Stomach smooth muscle (tissue), 2 donors: ENCODE results near the gene CDCA4.
"Not testable (repeated sequence)": the region's sequence is repeated elsewhere in the genome, so short reads cannot be mapped to it uniquely, and the experiment has no call there.

ENCODE experiments used
- H3K27ac ChIP-seq: one replicate; pipeline ENCODE4 v1.7.0; 2013; ENCODE audit warnings: mild to moderate bottlenecking, low read length, inconsistent platforms
- H3K27me3 ChIP-seq, 2 donors: one replicate each; pipeline ENCODE4 v1.7.0; 2013; ENCODE audit warnings: low read length in 2 of 2; ENCODE audit not compliant: insufficient read depth in 2 of 2, control insufficient read depth in 1 of 2
- H3K36me3 ChIP-seq, 2 donors: one replicate each; pipeline ENCODE4 v1.7.0; 2013; ENCODE audit warnings: low read length in 2 of 2; ENCODE audit not compliant: control insufficient read depth in 2 of 2, insufficient read depth in 2 of 2
- H3K4me1 ChIP-seq: one replicate; pipeline ENCODE4 v1.7.0; 2013; ENCODE audit warnings: low read length; ENCODE audit not compliant: control insufficient read depth, insufficient read depth
- H3K4me3 ChIP-seq, 2 donors: one replicate each; pipeline ENCODE4 v1.7.0; 2013; ENCODE audit warnings: low read length in 2 of 2
- H3K9ac ChIP-seq, 2 donors: one replicate each; pipeline ENCODE4 v1.7.0; 2013; ENCODE audit warnings: low read length in 2 of 2, mild to moderate bottlenecking in 1 of 2
- H3K9me3 ChIP-seq, 2 donors: one replicate each; pipeline ENCODE4 v1.7.0; 2013; ENCODE audit warnings: low read length in 2 of 2; ENCODE audit not compliant: control insufficient read depth in 2 of 2
- donor health status: healthy.
- donor health status: Pancreatic carcinoma.

Gene CDCA4

DNA sequence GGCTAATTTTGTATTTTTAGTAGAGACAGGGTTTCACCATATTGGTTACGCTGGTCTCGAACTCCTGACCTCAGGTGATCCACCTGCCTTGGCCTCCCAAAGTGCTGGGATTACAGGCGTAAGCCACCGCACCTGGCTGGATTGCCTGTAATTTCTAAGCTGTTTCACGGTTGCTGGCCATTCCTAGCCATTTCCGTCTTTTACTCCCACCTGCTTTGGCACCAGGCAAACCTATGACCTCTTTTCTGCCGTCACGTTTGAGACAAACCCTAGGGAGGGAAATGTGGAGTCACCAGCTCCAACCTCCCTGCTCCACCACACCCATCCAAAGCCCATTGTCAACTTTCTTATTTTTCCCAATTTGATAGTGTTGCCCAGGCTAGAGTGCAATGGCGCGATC lies 43.1 kb upstream of the CDCA4 start:
- no peak overlapping the region for H3K27ac ChIP-seq
- no peak overlapping the region for H3K4me3 ChIP-seq
- H3K9ac ChIP-seq: no peak overlapping the region
- H3K4me1 ChIP-seq: peaks cover 12% of the 10 kb centered on the region
- no peaks in the 10 kb centered on the region for H3K27me3 ChIP-seq
- no peaks in the 10 kb centered on the region for H3K9me3 ChIP-seq
- no peaks in the 10 kb centered on the region for H3K36me3 ChIP-seq

DNA sequence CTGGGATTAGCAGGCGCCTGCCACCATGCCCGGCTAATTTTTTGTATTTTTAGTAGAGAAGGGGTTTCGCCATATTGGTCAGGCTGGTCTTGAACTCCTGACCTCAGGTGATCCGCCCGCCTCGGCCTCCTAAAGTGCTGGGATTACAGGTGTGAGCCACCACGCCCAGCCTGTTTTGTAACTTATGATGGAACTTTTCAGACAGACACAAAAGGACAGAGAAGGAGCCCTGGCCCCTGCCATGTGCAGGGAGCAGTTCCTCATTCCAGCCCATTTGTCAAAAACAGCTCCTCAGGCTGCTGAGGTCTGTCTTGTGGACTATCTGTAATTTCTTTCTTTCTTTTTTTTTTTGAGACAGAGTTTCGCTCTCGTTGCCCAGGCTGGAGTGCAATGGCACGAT lies 42.6 kb upstream of the CDCA4 start:
- not testable (repeated sequence) for H3K36me3 ChIP-seq, H3K27ac ChIP-seq, H3K9ac ChIP-seq, H3K4me3 ChIP-seq, H3K27me3 ChIP-seq, H3K9me3 ChIP-seq
- peaks cover 17% of the 10 kb centered on the region for H3K4me1 ChIP-seq

DNA sequence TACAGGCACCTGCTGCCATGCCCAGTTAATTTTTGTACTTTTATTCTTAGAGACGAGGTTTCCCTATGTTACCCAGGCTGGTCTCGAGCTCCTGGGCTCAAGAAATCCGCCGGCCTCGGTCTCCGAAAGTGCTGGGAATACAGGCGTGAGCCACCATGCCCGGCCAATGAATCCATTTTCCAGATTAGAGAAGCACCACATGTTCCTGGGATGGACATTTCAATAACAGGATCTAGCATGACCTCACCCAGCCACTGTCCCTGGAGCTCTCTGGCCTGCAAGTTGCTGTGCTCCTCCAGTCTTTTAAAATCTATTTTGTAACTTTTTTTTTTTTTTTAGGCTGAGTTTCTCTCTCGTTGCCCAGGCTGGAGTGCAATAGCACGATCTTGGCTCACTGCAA lies 42.2 kb upstream of the CDCA4 start:
- Histone ChIP-seq H3K9ac (no peak overlapping the region), H3K9me3 (no peaks in the 10 kb centered on the region), H3K27ac (no peak overlapping the region), H3K36me3 (no peaks in the 10 kb centered on the region), H3K27me3 (no peaks in the 10 kb centered on the region), H3K4me1 (peaks cover 18% of the 10 kb centered on the region), H3K4me3 (no peak overlapping the region)

DNA sequence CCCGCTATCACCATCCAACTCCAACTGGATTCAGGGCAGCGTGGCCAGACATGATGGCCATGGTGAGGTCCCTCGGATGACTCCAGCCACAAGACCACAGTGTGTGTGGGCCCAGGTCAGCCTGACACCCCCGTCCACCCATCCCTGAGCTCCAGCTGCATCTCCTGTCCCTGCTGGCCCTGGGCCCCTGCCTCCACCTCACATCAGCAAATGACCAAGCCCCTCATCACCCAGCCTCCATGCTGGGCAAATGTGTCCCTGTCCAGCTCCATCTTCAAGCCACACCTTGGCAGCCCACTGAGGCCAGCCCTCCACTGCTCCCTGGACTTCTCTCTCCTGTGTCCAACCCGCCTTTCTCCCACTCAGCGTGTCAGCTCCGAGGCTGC lies 41.2 kb upstream of the CDCA4 start:
- no peak overlapping the region for H3K27ac ChIP-seq
- no peak overlapping the region for H3K4me3 ChIP-seq
- H3K9me3 ChIP-seq: no peaks in the 10 kb centered on the region
- no peaks in the 10 kb centered on the region for H3K36me3 ChIP-seq
- H3K9ac ChIP-seq: no peak overlapping the region
- no peaks in the 10 kb centered on the region for H3K27me3 ChIP-seq
- H3K4me1 ChIP-seq: peaks cover 18% of the 10 kb centered on the region

DNA sequence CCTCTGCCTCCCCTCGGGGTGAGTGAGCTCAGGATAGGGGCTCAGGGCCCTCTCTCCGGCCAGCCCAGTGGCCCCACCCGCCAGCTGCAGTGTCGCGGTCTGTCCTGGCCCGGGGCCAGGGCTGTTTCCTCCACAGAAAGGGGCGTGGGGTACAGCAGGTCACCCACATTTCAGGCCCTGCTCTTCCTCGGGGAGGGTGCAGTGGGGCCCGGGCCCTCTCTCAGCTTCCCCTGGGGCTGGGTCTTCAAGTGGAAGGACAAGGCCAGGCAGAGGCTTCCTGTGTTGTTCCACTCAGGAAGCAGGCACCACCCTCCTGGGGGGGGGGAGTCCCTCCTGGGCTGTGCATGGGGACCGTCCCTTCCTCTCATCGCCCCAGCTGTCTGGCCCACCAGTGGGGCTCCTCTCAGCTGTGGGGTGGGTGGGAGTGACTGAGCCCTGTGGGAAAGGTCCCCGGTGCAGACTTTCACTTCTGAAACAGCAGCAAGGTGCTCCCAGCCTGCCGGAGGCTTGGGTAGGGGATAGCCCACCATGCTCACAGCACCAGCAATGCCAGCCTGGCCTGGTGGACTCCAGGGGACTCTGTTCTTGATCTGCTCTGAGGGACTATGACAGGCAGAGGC lies 40.7 kb upstream of the CDCA4 start:
- H3K4me3 ChIP-seq: no peak overlapping the region
- no peaks in the 10 kb centered on the region for H3K9me3 ChIP-seq
- no peak overlapping the region for H3K27ac ChIP-seq
- no peaks in the 10 kb centered on the region for H3K36me3 ChIP-seq
- H3K4me1 ChIP-seq: peaks cover 18% of the 10 kb centered on the region
- no peaks in the 10 kb centered on the region for H3K27me3 ChIP-seq
- H3K9ac ChIP-seq: no peak overlapping the region

DNA sequence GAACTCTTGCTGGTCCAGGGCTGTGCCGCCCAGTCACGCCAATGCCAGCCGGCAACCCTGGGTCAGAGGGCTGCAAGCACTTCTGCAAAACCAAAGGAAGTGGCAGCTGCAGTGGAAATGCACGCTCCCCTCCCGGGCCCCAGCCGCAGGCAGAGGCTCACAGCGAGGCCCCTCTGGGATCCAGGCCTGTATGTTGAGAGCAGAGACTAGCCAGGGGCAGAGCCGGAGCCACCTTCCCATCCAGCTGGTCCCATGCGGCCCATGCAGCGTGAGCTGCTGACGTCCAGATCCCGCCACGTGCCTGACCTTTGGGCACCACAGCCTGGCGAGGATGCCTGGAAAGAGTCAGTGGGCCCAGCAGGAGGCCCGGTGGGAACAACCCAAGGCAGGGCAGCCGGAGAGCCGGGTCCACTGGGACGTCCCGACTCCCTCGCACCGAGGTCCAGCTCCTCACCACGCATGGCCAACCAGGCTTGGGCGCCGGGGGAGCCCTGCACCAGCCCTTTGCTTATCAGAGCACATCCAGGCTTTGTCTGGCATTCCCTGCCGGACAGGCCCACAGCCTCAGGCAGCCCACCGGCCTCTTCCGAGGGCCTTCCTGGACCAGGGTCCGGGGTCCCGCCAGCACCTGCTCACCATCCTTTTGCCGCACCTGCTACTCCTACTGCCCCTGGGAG lies 40.0 kb upstream of the CDCA4 start:
- Histone ChIP-seq H3K27ac (no peak overlapping the region), H3K9me3 (no peaks in the 10 kb centered on the region), H3K4me3 (peak overlapping the region in 1 of 2 donors; percentile 8), H3K27me3 (no peaks in the 10 kb centered on the region), H3K36me3 (no peaks in the 10 kb centered on the region), H3K4me1 (peaks cover 18% of the 10 kb centered on the region), H3K9ac (no peak overlapping the region)

DNA sequence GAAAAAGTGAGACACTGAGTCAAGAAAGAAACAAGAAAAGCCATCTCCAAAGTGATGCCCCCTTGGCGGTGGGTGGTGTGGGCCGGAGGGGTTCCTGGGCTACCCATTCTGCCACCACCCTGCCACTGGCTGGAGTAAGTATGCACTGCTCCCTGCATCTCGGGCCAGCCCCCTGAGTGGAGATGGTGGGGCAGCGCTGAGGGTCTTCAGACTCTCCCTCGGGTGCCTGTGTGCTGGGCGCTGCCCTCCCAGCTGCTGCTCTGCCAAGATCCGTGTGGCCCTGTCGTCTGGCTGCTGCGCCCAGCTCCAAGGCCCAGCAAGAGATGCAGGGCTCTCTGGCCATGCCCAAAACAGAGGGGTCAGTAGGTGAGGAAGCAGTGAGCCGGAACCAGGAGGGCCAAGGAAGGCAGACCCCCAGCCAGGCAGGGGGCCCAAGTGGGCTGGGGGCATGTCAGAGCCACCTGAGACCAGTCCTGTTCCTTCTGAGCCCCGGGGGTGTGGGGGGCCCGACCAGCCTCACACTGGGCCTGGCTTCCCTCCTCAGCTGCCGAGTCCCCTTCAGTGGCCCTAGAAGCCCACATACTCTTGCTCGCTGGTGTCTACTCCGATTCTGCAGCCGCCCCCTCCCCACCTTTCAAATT lies 39.2 kb upstream of the CDCA4 start:
- H3K9ac ChIP-seq: no peak overlapping the region
- H3K9me3 ChIP-seq: no peaks in the 10 kb centered on the region
- no peak overlapping the region for H3K4me3 ChIP-seq
- H3K36me3 ChIP-seq: no peaks in the 10 kb centered on the region
- no peaks in the 10 kb centered on the region for H3K27me3 ChIP-seq
- no peak overlapping the region for H3K27ac ChIP-seq
- H3K4me1 ChIP-seq: peaks cover 18% of the 10 kb centered on the region

DNA sequence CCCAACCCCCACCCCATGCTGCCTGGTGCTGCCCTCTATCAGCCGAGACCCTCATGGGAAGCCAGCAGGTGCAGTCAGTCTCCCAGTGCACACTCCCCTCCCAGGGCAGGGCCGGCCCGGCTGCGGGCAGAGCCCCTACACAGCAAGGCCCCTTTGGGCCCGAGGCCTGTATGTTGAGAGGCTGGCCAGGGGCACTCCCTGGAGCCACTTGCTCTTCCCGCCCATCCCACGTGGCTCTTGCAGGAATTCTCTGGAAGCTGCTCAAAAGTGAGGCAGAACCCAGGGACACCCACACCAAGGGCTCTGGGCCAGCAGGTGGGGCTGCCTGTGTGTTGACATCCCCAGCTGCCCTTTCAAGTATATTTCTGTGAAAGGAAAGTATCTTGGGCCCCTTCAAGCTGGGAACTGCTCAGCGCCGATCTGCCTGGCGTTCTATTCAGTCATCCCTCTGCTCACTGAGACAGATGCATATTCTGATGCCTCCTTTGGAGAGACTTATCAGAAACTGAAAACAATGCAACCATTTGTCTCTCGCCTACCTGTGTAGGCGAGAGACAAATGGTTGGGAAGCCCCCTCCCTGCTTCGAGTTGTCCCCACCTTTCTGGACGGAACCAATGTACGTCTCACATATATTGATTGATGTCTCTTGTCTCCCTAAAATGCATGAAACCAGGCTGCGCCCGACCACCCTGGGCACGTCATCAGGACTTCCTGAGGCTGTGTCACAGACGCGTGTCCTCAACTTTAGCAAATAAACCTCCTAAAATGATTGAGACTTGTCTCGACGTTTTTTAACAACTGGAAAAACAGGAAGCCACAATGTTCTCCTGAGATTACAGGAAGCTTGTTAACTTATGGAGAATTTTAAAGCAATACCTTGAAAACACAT lies 38.4 kb upstream of the CDCA4 start:
- Histone ChIP-seq H3K9me3 (no peaks in the 10 kb centered on the region), H3K36me3 (no peaks in the 10 kb centered on the region), H3K4me3 (no peak overlapping the region), H3K9ac (no peak overlapping the region), H3K27ac (no peak overlapping the region), H3K4me1 (peaks cover 18% of the 10 kb centered on the region), H3K27me3 (no peaks in the 10 kb centered on the region)

DNA sequence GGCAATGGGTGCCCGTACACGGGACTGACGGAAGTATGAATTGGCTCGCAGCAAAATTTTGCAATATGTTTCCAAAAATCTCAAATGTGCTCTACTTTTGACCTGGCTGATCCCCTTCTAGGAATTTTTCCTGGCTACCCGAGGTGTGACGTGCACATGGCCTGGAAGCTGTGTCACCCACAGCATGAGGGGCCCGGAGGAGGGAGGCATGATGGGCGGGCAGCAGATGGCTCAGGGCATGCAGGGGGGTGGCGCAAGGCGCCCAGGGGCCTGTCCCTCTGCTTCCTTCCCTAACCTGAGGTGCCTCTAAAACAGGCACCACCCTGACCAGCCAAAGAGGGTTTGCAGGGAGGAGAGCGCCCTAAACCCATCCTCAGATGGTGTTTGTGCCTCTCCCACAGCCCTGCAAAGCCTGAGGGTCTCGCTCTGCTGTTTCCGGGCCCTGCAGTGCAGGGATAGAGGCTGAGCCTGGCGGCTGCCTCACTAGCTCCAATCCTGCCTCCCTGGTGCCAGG lies 37.7 kb upstream of the CDCA4 start:
- no peak overlapping the region for H3K4me3 ChIP-seq
- H3K36me3 ChIP-seq: no peaks in the 10 kb centered on the region
- H3K4me1 ChIP-seq: peaks cover 18% of the 10 kb centered on the region
- H3K9ac ChIP-seq: no peak overlapping the region
- H3K27ac ChIP-seq: no peak overlapping the region
- H3K9me3 ChIP-seq: no peaks in the 10 kb centered on the region
- H3K27me3 ChIP-seq: no peaks in the 10 kb centered on the region

DNA sequence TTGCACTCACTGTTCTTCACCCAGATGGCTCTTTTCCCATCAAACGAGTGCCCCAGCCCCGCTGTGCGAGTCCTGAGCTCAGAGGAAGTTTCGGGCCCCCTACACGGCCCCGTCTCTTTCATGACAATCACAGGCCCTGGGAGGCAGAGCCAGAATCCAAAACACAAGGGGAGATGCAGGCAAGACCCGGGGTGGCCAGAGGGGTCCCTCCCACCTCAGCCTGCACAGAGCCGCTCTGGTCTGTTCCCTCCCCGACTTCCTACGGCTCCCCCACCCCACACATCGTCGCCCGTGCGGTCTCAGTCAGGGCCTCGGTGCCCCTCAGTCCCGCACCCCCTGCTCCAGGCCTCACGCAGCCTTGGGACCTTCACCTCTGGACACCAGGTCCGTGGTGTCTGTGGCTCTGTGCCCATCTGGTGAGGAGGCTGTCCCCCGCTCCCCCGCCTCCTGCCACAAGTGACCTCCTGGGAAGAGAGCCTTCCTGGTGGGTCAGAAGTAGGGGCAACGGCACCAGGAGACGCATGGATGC lies 35.5 kb upstream of the CDCA4 start:
- no peak overlapping the region for H3K4me3 ChIP-seq
- H3K36me3 ChIP-seq: no peaks in the 10 kb centered on the region
- H3K9me3 ChIP-seq: no peaks in the 10 kb centered on the region

More for the DNA sequence above, 35.5 kb upstream of the CDCA4 start:
- Histone ChIP-seq H3K27ac (no peak overlapping the region), H3K4me1 (peaks cover 17% of the 10 kb centered on the region), H3K27me3 (no peaks in the 10 kb centered on the region), H3K9ac (no peak overlapping the region)
